Measurements from ENCODE around the gene EML2.

DNA sequence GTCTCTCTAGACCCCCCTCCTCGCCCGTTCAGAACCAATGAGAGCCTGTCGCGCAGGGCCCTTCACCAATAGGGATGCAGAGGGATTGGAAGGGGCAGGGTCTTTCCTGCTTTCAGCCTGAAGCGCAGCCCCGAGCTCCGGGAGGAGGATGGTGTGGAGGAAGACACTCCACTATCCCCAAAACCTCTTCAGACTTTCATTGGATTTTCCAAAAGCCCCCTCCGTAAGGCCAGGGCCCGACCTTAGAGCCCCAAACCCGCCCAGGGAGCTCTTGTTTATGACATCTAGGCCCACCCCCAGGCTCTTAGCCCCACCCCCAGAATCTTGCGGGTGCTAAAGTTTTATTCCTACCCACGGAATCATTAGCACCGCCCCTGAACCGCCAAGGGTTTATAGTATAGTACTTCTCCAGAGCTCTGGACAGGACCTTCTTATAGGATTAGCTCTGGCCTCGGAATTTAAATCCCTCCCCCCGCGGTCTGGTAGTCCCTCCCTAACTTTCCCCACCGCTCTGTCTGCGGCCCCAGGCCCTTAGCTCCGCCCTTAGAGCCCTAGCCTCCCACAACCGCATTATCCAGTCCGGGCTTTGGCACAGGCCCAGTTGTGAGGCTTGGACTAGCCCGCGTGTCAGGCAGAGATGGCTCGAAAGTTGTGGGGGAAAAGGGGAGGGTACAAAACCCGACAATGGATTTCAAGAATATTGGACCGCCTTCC is 6.6 kb upstream of the EML2 start:
- TF ChIP-seq, protein P1, sequence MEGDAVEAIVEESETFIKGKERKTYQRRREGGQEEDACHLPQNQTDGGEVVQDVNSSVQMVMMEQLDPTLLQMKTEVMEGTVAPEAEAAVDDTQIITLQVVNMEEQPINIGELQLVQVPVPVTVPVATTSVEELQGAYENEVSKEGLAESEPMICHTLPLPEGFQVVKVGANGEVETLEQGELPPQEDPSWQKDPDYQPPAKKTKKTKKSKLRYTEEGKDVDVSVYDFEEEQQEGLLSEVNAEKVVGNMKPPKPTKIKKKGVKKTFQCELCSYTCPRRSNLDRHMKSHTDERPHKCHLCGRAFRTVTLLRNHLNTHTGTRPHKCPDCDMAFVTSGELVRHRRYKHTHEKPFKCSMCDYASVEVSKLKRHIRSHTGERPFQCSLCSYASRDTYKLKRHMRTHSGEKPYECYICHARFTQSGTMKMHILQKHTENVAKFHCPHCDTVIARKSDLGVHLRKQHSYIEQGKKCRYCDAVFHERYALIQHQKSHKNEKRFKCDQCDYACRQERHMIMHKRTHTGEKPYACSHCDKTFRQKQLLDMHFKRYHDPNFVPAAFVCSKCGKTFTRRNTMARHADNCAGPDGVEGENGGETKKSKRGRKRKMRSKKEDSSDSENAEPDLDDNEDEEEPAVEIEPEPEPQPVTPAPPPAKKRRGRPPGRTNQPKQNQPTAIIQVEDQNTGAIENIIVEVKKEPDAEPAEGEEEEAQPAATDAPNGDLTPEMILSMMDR (IDR thresholded peaks at IDR 0.05 in 4 of 5, conservative IDR thresholded peaks at IDR 0.05 in 1 of 5) = no peak
- TF ChIP-seq POLR2A (IDR thresholded peaks at IDR 0.05) = no peak
